ENCODE results near the gene ZNF385A. TPM values are rescaled to one million over a fixed set of nuclear protein-coding genes. Genes with fewer than 3 reads are reported as not detected.

ZNF385A gene
- total and polyA plus RNA-seq, 2 of the 4 experiments (the other 2 are of a cell fraction) = 0.36 to 2.5 TPM

DNA sequence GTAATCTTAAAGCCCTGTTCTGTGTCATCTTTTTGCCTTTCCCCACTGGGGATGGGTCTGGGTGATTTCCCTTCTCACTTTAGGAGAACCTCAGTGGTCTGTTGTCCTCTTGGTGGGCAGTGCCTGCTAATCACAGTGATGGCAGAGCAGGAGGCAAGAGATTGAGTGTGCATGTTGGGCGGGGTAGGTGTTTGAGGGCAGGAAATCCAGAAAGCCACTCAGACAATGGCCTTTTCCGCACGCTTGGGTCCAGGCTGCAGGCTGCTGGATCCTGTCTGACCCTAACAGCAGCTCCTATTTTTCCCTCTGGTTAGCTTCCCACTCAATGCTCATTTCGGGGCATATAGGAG is 48.3 kb upstream of the ZNF385A start:
- H3K9ac ChIP-seq (ENCODE audit: low read depth, low read length) = no peak overlapping the region
- H3K36me3 ChIP-seq (ENCODE audit: control insufficient read depth, insufficient read depth, low read length) = no peaks in the 10 kb centered on the region
- 100% methylated on average over 1 of the region's 4 CpGs; no CpG with 5 or more reads in 1 of the 2 experiments for WGBS, 2 experiments (ENCODE audit: extremely low coverage in 2 of 2, insufficient read length in 1 of 2)
- peak overlapping the region; percentile 23; the same call in 1 of the 2 replicates for H3K4ac ChIP-seq (ENCODE audit: low read depth, low read length)
- H3K23ac ChIP-seq (ENCODE audit: low read depth, low read length) = 0 out of 2 replicates have a peak overlapping the region, but pooled peaks have one; percentile 7
- no TSS peak for BruUV-seq (replicated peaks)
- H3K79me1 ChIP-seq (ENCODE audit: low read depth in 1 of 2, low read length in 2 of 2) = peaks cover 0 to 14% of the 10 kb centered on the region in 2 experiments; a peak in 1 of 4 replicates
- no peak overlapping the region for H3K56ac ChIP-seq (ENCODE audit: extremely low read depth, insufficient read depth, low read length)
- no peak for TF ChIP-seq CTCF (conservative IDR thresholded peaks at IDR 0.05; ENCODE audit: low read depth, low read length)
- no peak for TF ChIP-seq SMC3 (IDR thresholded peaks at IDR 0.05; ENCODE audit: low read depth, low read length)
- no peak for TF ChIP-seq MAZ (IDR thresholded peaks at IDR 0.05; ENCODE audit: borderline replicate concordance, low read depth, low read length)
- no peak for TF ChIP-seq NFE2L2 (IDR thresholded peaks at IDR 0.05; ENCODE audit: low read depth, low read length)
- no peak for TF ChIP-seq RCOR1 (IDR thresholded peaks at IDR 0.05; ENCODE audit: insufficient replicate concordance, low read length)
- no peak for TF ChIP-seq MXI1 (IDR thresholded peaks at IDR 0.05; ENCODE audit: borderline replicate concordance, low read depth, low read length)
- no peak for TF ChIP-seq RAD21 (IDR thresholded peaks at IDR 0.05; ENCODE audit: low read length)
- TF ChIP-seq FOS (IDR thresholded peaks at IDR 0.05; ENCODE audit: low read depth, low read length) = no peak
- H2BK5ac ChIP-seq (ENCODE audit: low read depth, low read length, poor library complexity, severe bottlenecking) = peak overlapping the region; percentile 32
- H3K14ac ChIP-seq (replicated peaks; ENCODE audit: low read depth, low read length) = peak overlapping the region; percentile 77; the same call in 1 of the 2 replicates
- peak overlapping the region; percentile 73; the same call in 2 of the 3 replicates for H2BK15ac ChIP-seq (ENCODE audit: low read depth, low read length)
- ATAC-seq (ENCODE audit: low read depth) (no peak), DNase-seq (no peak)
- ChIA-PET CTCF (interaction anchor here (5.1 kb wide), 1 partner anchor 34 kb away, joined by 27 read pairs; no protein-coding TSS in a partner anchor), POLR2A (ENCODE audit: unreplicated experiment) (no interaction called here)
- peaks cover 22% of the 10 kb centered on the region for H3K4me1 ChIP-seq (ENCODE audit: control insufficient read depth, insufficient read depth, low read length)
- H3K18ac ChIP-seq (ENCODE audit: low read depth, low read length) = no peak overlapping the region; the same call in 1 of the 2 replicates
- in situ Hi-C loops (cut with MboI; ENCODE audit: low sequenced_read_pairs) (no loop called here), intact Hi-C loops (cut with micrococcal nuclease) (loop anchor here (10.0 kb wide), 1 partner anchor 218 kb away; no protein-coding TSS in a partner anchor), dilution Hi-C loops (cut with HindIII; ENCODE audit: low sequenced_read_pairs, unreplicated experiment) (no loop called here)
- H4K5ac ChIP-seq (ENCODE audit: low read depth, low read length) = no peak overlapping the region
- H3K27me3 ChIP-seq (ENCODE audit: control insufficient read depth, insufficient read depth, low read length) = no peaks in the 10 kb centered on the region
- H4K20me1 ChIP-seq (ENCODE audit: insufficient read depth, low read length) = no peaks in the 10 kb centered on the region
- no peak overlapping the region for H3K4me2 ChIP-seq (ENCODE audit: low read depth, low read length)
- peak overlapping the region; percentile 25 for H2AK9ac ChIP-seq (replicated peaks; ENCODE audit: low read depth, low read length, poor library complexity)
- peaks cover 19% of the 10 kb centered on the region for H3K9me1 ChIP-seq (ENCODE audit: insufficient read depth, low read length)
- no peak overlapping the region; the same call in 1 of the 2 replicates for H4K91ac ChIP-seq (ENCODE audit: insufficient read depth, low read depth, low read length)
- H2BK20ac ChIP-seq (ENCODE audit: low read depth, low read length) = peak overlapping the region; percentile 57; the same call in 1 of the 2 replicates
- no peak overlapping the region for H2AFZ ChIP-seq (replicated peaks; ENCODE audit: low read length, poor library complexity)
- no peaks in the 10 kb centered on the region for H3K9me3 ChIP-seq (ENCODE audit: control insufficient read depth, insufficient read depth, low read length)
- 0 out of 2 replicates have a peak overlapping the region, but pooled peaks have one; percentile 18 for H2BK120ac ChIP-seq (ENCODE audit: low read depth, low read length)
- H3K27ac ChIP-seq (ENCODE audit: insufficient read depth, low read length) = no peak overlapping the region
- peak overlapping the region; percentile 52 for H2AK5ac ChIP-seq (ENCODE audit: low read depth, low read length)
- H4K8ac ChIP-seq (ENCODE audit: low read depth in 2 of 2, low read length in 2 of 2) = peak overlapping the region in 1 of 2 experiments; percentile 65; a peak in 1 of 4 replicates
- H3K4me3 ChIP-seq (ENCODE audit: insufficient read depth, low read depth, low read length) = no peak overlapping the region
